ENCODE measurements around the gene INPP5J.

DNA sequence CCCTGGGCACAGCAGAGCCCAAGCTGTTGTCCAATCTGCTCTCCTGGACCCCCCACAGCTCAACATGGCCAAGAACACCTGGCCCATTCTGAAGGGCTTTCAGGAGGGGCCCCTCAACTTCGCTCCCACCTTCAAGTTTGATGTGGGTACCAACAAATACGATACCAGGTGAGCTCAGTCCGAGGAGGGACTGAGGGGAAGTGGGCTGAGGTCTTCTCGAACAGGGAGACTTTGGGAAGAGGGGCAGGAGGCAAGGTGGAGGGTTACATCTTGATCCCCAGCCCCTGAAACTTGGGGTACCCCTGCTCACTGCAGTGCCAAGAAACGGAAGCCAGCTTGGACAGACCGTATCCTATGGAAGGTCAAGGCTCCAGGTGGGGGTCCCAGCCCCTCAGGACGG, 5.4 kb downstream of the INPP5J start:
- TF ChIP-seq POLR2A (IDR thresholded peaks at IDR 0.05), result no peak
- TF ChIP-seq CTCF (IDR thresholded peaks at IDR 0.05), result no peak
